Femur (tissue), 1 donor: ENCODE measurements around the gene COL4A1.

Experiments
- DNase-seq: peaks from one replicate; pipeline ENCODE4 v3.0.0-alpha.2; 2017

COL4A1 gene

DNA sequence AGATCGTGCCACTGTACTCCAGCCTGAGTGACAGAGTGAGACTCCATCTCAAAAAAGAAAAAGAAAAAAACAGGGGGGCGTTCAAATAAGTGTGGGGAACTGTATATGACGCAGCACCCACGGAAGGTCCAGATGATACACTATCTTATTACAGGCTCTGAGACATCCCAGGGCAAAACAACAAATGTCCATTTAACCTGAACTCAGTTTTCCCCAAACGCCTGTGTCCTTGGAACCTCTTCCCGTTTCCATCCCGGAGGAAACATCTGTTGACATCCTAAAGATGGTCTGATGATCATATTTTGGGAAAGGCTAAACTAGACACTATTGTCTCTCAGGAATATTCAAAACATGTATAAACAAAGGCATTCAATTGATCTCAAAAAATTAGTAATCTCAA is 72.4 kb downstream of the COL4A1 start:
- no peak for DNase-seq

DNA sequence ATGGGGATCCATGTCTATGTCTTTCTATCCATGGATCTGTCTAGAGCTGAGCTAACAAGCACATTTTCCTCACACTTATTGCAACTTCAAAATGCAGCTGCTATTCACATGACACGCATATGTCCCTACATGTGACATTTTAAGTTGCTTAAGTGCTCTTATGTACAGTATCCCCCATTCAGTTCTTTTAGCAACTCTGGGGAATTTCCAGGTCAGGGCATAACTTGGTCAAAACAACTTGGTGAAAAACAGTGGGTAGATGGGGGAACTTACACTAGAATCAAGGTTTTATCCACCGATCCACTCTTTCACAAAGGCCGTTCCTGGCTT is 73.0 kb downstream of the COL4A1 start:
- no peak for DNase-seq

DNA sequence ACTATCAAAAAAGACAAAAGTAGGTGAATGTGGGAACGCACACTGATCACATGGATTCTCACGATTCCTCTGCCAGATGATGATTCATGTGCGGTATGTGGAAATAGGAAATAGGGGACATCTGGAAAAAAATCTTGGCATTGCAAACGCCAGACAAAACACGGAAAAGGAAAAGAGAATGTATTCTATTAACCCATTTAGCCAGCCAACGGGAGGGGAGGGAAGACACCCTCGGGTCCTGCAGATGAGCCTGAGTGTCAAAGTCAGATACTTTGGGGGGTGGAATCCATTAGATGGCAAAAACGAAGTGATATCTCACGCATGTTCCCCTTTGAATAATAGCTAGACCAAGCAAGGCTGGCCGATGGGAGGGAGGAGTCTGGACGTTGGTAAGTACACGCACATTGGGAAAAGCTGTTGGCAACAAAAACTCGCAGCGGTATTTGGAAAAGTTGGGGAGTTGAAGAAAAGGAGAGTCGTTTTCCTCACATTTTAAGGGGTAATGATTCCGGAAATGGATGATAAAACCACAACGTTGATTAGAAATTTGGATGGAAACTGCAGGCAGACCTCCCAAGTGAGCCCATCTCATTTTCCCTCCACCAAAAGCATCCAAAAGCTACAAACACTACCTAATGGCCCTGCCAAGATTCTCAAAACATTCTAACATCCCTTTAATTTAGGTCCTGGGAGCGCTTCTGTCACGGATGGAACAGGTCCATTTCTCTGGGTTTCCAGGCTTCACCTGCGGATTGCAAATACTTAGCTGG is 73.6 kb downstream of the COL4A1 start:
- DNase-seq = peak; percentile 81

DNA sequence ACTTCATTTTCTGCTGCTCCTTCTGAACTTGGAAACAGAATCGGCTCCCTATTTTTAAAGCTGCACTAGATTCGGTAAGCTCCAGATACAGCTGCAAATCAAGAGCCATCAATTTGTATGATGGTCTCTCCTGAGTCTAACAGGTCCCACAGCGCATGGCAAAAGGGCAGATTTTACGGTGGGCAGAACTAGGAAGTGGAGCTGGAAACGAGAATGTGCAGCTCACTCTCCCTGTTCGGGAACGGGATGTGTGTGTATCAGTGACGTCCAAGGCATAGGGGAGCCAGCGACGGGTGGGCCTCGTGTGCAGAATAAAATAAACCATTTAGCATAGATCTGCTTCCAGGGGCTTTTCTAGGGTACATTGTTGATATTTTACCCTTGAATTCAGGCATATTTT is 74.2 kb downstream of the COL4A1 start:
- peak; percentile 70 for DNase-seq

GRCh38 chr13:110232142-110232541 is 74.8 kb downstream of the COL4A1 start:
- DNase-seq = no peak

DNA sequence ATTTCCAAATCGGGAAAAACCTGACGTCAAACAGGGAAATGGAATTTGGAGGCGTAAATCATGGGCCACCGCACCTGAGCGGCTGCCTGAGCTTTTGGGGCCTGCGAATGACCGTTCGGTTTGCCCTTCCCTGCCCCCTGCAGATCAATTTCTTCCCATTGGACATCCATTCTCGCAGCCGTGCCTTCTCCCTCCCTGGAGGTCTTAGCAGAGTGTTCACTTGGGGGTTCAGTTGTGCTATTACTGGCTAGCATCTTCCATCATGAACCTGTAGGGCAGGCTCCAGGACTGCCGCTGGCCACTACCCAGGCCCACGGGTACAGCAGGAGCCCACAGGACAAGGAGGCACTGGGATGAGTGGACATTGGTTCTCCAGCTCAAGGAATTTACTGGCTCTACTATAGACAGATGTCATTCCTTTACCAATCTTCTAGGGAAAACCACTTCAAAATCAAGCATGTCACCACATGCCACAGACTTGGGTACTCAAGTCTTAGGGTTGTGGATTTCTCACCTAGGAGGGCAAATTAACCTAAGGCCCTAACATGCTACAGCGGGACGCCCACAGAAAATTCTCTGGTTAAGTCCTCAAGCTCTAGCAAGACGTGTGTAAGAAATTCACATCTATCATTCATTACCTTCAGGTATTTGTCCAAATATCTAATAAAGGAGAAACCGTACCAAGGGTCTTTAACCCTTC is 75.5 kb downstream of the COL4A1 start:
- no peak for DNase-seq

- no peak for DNase-seq
These were observed 76.2 kb downstream of the COL4A1 start for GRCh38 chr13:110230661-110231347.

DNA sequence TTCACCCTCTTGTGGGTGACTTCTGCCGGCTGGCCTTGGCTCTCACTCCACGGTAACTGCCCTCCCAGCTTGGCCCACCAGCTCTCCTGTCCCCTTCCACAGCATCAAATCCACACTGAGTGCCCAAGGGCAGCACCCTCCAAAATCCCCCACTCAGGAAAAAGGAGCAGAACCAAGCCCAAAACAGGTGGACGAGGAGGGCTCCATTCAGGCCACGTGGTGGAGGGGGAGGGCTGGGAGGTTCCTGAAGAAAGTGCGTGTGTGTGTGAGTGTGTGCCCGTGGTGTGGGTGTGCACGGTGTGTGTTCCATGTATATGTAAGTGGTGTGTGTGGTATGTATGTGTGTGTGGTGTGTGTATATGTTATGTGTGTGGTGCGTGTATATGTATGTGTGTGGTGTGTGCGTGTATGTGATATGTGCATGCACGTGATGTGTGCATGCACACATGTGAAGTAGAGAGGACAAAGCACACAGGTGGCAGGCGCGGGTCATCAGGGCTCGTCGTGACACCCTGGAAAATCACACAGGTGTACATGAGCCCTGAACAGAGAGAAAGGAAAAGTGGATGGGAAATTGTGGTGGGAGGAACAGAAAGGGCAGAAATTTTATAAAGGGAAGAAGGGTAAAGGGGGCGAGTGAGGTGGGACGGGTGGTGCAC is 76.9 kb downstream of the COL4A1 start:
- DNase-seq = no peak

GRCh38 chr13:110228936-110229904 is 77.7 kb downstream of the COL4A1 start:
- no peak for DNase-seq

DNA sequence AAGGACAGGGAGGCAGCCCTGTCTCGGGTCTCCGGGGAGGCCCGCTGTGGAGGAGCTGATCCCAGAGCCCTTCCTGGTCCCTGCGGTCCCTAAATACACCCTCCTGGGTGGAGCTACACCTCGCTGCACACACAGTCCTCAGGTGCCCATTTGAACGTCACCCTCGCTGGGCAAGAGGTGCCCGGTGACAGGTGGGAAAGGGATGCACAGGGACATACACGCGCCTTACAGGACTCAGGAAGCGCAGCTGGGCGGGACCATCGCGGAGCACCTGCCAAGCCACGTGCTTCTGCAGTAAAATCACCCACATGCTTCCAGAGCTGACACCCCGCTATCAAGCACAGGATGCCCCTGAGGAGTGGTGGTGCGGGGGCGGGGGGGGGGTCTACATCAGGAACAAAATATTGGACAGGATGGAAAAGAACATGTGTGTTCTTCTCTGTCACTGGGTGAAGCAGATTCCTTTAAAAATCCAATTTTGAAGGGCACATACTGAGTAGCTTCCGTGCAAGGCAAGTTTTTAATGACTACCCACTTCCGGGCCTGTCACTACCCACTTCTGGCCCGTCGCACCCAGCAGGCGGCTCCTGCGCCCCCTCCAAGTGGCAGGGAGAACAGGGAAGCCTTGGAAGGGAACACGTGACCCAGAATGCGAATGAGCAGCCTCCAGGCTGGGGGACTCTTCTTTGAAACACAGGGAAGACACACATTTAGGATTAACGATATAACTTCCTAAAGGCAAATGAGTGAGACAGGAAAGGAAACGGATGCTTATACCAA is 78.9 kb downstream of the COL4A1 start:
- no peak for DNase-seq

DNA sequence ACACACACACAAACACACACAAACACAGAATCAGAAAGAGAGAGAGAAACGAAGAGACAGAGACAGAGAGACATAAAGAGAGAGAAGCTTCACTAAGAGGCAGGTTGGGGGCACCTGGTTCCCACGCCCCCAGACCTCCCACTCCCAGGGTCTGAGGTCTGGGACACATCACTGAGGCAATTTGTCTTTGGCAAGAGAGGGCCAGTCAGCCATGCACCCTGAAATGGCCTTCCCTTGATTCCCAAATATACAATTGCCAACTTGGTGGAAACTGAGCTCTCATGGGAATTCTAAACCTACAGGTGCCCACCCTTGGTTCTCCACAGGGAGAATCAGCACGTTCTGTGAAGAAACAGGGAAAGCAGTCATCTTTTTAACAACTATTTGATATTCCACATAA is 79.5 kb downstream of the COL4A1 start:
- no peak for DNase-seq

GRCh38 chr13:110225609-110226574 is 81.1 kb downstream of the COL4A1 start:
- no peak for DNase-seq

GRCh38 chr13:110225003-110225402 is 82.0 kb downstream of the COL4A1 start:
- DNase-seq = no peak

GRCh38 chr13:110224519-110224918 is 82.4 kb downstream of the COL4A1 start:
- DNase-seq = no peak

DNA sequence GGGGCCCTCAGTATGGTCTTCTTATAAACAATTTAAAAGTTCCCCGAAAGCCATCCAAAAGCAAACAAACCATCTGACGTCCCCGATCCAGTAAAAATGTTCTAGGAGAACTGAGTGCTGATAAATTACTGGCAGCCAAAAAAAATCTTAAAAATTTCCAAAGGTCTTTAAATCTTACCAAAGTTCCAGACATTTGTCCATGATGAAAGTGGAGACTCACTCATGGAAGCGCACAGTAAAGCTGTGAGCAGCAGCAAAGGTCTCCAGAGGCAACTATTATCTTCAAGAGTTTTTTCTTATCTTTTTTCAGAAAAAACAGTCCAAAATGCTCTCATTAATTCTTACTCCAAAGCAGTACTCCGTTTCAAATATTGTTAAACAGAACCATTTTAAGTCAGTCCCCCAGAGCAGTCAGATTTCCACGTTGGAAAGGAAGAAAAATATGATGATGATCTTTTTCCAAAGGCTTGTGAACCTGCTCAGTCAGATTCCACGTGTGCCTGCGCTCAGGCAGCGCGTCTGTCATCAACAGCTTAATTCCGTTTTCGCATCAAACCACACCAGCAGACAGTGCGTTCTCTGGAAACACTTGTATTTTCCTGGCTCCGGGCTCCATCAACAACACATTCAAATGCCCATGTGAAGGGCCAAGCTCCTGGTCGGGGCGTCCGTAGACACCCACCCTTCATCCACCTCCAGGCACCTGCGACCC is 85.4 kb downstream of the COL4A1 start:
- peak; percentile 60 for DNase-seq

DNA sequence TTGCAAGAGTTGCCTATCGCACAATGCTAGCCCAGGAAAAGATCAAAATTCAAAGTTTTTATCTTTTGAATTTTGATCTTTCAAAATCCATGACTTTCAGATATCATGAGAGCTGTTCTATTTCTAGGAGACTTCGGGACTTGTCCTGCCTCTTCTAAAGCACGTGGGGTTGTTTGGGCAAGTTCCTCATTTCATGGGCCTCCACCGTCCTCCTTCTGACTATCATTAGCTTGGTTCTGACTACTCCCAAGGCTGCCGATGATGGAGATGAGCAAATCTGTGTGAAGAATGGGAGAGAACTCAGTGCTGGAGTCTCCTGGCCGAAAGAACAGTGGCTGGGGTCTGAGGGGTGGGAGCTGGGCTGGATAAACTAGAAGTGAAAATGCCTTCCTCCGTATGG is 86.5 kb downstream of the COL4A1 start:
- no peak for DNase-seq

DNA sequence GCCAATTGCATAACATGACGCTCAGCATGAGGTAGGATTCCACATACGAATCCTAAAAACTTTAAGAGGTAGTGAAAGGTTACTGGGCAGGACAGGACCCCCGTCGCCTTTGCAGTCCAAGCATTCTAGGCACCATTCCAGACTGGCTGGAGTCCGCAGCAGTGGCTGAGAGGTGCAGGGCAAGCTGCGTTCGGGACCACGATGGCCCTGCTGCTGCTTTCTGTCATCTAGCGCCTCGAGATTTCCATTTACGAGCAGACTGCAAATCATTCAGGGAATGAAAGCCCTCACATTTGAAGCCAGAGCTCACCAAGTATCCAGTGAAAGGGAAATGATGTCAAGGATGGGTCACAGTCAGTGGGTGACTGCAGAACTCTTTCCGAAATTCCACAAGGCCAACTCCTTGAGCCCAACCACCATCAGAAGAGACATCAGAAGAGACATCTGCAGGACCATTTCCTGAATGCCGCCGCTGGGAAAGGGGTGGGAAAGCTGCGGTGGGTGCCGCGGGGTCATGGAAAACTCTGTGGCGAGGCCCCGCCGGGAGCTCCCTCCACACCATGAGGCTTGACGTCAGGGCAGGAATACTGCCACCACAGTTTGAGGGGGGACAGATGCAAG is 88.3 kb downstream of the COL4A1 start:
- peak; percentile 57 for DNase-seq

DNA sequence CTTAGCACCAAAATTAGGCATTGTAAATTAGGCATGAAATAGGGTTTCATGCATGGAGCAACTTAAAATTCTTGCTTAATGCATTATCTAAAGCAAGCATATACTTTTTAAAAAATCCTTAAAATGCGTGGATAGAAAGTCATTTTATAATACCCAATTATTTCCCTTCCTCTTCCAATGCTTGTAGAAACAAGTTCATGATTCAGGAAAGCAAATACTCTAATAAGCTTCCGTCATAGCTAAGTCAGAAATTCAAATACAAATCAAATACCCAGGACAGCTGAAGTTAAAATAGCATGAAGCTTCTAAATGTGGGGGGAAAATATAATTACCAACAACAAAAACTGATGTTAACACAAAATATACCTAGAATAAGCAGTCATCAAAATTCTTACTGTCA is 89.1 kb downstream of the COL4A1 start:
- DNase-seq = no peak

GRCh38 chr13:110217085-110217484 is 89.9 kb downstream of the COL4A1 start:
- peak; percentile 88 for DNase-seq
